CMK (cell line): ENCODE data around the gene PTPRM.

ENCODE experiments used
- DNase-seq: peaks from one replicate; pipeline ENCODE4 v3.0.0-alpha.2; 2010; ENCODE audit warnings: low read depth

PTPRM gene

GRCh38 chr18:8366070-8366469 lies 799.0 kb downstream of the PTPRM start:
- no peak for DNase-seq

GRCh38 chr18:8366656-8367055 lies 799.5 kb downstream of the PTPRM start:
- no peak for DNase-seq

GRCh38 chr18:8367217-8367988 lies 800.3 kb downstream of the PTPRM start:
- DNase-seq = no peak

GRCh38 chr18:8368512-8369217 lies 801.5 kb downstream of the PTPRM start:
- no peak for DNase-seq

GRCh38 chr18:8373486-8373885 lies 806.4 kb downstream of the PTPRM start:
- no peak for DNase-seq

GRCh38 chr18:8374676-8375075 lies 807.6 kb downstream of the PTPRM start:
- DNase-seq = no peak

GRCh38 chr18:8375249-8375648 lies 808.1 kb downstream of the PTPRM start:
- DNase-seq = no peak

GRCh38 chr18:8376113-8376512 lies 809.0 kb downstream of the PTPRM start:
- DNase-seq = no peak

- no peak for DNase-seq
Measured at GRCh38 chr18:8379187-8379941, 812.2 kb downstream of the PTPRM start.

GRCh38 chr18:8380006-8380405 lies 812.9 kb downstream of the PTPRM start:
- no peak for DNase-seq

- no peak for DNase-seq
Measured at GRCh38 chr18:8380926-8381325, 813.8 kb downstream of the PTPRM start.

- DNase-seq = no peak
Measured at GRCh38 chr18:8381821-8382459, 814.8 kb downstream of the PTPRM start.

GRCh38 chr18:8385400-8385799 lies 818.3 kb downstream of the PTPRM start:
- no peak for DNase-seq

GRCh38 chr18:8386669-8387380 lies 819.7 kb downstream of the PTPRM start:
- DNase-seq = no peak

- peak; percentile 2 for DNase-seq
Measured at GRCh38 chr18:8389391-8390340, 822.5 kb downstream of the PTPRM start.

- no peak for DNase-seq
Measured at GRCh38 chr18:8391068-8391467, 824.0 kb downstream of the PTPRM start.

GRCh38 chr18:8396254-8396653 lies 829.1 kb downstream of the PTPRM start:
- no peak for DNase-seq

GRCh38 chr18:8397034-8397433 lies 829.9 kb downstream of the PTPRM start:
- no peak for DNase-seq

GRCh38 chr18:8399138-8399537 lies 832.0 kb downstream of the PTPRM start:
- no peak for DNase-seq

GRCh38 chr18:8400193-8400752 lies 833.2 kb downstream of the PTPRM start:
- no peak for DNase-seq
